Measurements from ENCODE around the gene STAG1. TPM values are rescaled to one million over a fixed set of nuclear protein-coding genes. Genes with fewer than 3 reads are reported as not detected.
"Not testable (repeated sequence)": the region's sequence is repeated elsewhere in the genome, so short reads cannot be mapped to it uniquely, and the experiment has no call there.

The STAG1 gene
- total RNA-seq, 2 experiments from 2014 or later: 51.9 to 52.1 TPM

DNA sequence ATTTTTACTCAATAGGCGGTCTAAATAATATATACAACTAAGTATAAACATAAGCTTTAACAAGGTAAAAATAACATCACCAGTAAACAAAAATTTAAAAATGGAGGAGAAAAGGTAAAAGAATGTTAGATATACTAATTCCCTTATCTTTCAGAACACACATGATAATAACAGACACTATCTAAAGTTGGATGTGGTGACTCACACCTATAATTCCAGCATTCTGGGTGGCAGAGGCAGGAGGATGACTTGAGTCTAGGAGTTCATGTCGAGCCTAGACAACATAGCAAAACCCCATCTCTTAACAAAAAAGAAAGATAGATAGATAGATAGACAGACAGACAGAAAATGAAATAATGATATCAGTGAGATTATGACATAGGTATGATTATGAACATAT is 85.1 kb downstream of the STAG1 start:
- POLR2A ChIA-PET: no interaction called here
- CTCF ChIA-PET: no interaction called here

GRCh38 chr3:136666301-136666700 is 85.9 kb downstream of the STAG1 start:
- POLR2A ChIA-PET, CTCF ChIA-PET: not testable (repeated sequence)

- ChIA-PET POLR2A (no interaction called here), CTCF (interaction anchor here (0.6 kb wide), 1 partner anchor 49 kb away, joined by 3 read pairs; no protein-coding TSS in a partner anchor)
Measured at GRCh38 chr3:136664771-136665170, 87.4 kb downstream of the STAG1 start.

- POLR2A ChIA-PET: no interaction called here
Measured at GRCh38 chr3:136661282-136661681, 90.9 kb downstream of the STAG1 start.

DNA sequence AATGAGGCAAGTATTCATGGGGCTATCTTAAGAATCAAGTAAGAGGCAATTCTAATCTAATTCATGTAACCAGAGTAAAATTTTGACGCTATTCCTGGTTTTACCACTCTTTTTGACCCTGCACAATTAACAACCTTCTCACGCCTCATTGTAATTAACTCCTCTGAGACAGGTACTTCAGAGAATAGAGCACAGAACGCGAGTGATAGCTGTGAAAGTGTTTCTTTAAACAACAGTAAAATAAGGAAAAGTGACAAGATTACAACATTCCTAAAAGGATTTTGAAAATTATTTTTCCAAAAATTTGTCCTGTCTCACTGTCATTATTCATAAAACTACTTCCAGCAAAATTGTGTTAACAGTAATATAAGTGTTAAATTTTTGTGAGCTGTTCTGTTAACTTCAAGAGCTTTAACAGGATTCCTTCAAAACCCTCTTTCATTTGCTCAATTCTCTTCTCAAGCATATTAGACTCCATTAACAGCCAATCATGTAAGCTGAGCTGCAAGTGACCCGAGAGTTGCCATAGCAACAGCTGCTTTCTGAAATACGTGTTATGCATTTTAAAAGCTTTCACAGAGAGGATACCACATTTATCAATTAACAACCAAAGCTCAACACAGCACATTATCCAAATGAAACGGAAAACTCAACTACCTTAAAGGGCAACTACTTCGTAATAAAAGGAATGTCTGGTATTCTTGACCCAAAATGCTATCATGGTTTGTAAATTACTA is 93.1 kb downstream of the STAG1 start:
- CTCF ChIA-PET: no interaction called here
- POLR2A ChIA-PET: no interaction called here

More at GRCh38 chr3:136661282-136661681, 90.9 kb downstream of the STAG1 start:
- CTCF ChIA-PET: no interaction called here

- ChIA-PET CTCF (no interaction called here), POLR2A (no interaction called here)
Measured at GRCh38 chr3:136657526-136657925, 94.7 kb downstream of the STAG1 start.

DNA sequence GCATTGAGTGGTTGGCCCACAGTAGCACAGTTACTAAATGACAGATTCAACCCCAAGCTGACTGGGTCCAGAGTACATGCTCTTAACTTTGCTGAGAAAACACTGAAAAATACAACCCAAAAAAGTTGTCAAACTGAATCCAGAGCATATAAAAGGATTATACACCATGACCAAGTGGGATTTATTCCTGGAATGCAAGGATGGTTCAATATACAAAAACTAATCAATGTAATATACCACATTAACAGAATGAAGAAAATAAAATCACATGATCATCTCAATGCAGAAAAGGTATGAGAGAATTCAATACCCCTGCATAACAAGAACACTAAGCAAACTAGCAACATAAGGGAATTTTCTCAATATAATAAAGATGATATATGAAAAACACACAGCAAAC is 98.5 kb downstream of the STAG1 start:
- ChIA-PET CTCF (no interaction called here), POLR2A (no interaction called here)

DNA sequence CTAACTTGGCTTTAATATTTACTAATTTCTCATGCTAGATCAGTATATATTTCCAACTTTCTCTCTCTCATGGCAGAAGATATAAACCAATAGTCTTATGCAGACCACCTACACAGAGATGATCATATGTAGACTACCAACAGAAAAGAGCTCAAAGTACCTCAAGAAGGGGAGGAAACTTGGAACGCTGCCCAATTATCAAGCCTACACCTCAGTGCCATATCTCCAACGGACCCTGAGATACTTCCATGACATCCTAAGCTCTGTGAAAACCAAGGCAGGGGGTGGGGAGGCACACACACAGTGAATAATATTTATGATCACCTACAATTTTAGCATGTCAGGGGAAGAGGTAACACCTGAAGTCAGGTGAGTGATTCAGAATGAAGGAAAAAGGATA is 100.6 kb downstream of the STAG1 start:
- ChIA-PET POLR2A (no interaction called here), CTCF (no interaction called here)

GRCh38 chr3:136650461-136650860 is 101.7 kb downstream of the STAG1 start:
- CTCF ChIA-PET: no interaction called here

GRCh38 chr3:136645915-136646314 is 106.3 kb downstream of the STAG1 start:
- POLR2A ChIA-PET: no interaction called here

More at GRCh38 chr3:136650461-136650860, 101.7 kb downstream of the STAG1 start:
- POLR2A ChIA-PET: no interaction called here

DNA sequence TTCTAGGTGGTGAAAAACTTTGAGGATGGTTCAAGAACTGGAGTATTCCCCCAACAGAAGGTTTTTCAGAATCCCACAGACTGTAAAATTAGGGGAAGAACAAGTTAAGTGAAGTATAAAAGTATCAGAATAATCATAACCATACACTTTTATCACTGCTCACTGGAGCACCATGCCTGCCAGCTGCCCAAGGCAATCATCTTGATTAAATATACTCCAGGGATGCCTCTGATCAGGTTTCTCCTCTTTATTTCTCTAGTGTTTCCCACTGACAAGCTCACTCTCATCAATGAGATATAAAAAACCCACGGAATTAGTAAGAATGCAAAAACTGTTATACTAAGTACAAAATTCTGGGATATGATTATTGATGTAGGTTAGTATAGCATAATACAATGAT is 108.0 kb downstream of the STAG1 start:
- ChIA-PET POLR2A (no interaction called here), CTCF (no interaction called here)

More at GRCh38 chr3:136645915-136646314, 106.3 kb downstream of the STAG1 start:
- CTCF ChIA-PET: no interaction called here

DNA sequence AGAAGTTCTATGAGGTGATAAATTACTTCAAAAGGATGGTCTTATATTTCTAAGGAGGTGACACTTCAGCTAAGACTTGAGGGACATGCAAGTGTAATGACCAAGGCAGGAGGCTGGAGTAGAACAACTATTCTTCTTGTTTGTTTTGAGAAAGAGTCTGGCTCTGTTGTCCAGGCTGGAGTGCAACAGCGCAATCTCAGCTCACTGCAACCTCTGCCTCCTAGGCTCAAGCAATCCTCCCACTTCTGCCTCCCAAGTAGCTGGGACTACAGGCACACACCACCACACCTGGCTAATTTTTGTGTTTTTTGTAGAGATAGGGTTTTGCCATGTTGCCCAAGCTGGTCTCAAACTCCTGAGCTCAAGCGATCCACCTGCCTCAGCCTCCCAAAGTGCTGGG is 108.8 kb downstream of the STAG1 start:
- CTCF ChIA-PET, POLR2A ChIA-PET: not testable (repeated sequence)

- ChIA-PET CTCF (no interaction called here), POLR2A (no interaction called here)
Measured at GRCh38 chr3:136642711-136643110, 109.5 kb downstream of the STAG1 start.

DNA sequence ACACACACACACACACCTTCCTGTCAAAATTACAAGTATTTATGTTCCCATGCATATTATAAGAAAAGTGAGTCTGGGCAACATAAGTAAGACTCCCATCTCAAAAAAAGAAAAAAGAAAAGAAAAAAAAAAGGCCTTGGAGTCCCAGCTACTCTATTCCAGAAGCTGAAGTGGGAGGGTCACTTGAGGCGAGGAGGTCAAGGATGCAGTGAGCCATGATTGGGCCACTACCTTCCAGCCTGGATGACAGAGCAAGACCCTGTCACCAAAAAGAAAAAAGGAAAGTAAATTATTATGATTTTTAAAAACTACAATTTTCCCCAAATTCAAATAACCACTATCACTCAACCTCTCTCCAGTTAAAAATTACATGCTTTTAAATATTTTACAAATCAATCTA is 113.1 kb downstream of the STAG1 start:
- CTCF ChIA-PET: no interaction called here
- POLR2A ChIA-PET: no interaction called here

DNA sequence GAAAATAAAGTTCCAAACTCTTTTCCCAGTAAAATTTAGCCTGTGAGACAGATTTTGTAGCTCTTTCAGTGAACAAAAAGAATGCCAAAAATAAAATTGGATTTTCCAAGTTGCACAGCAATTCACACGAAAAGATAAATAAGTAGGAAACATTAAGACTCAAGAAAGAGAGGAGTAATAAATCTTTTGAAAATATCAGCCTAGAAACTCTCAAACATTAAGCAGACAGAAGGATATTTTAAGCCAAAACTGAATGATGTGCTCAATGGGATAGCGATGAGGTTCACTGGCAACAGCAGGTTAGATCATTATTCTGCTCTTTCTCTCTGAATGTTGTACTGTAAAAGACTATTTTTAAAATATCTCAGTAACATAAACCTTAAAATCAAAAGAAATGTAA is 115.0 kb downstream of the STAG1 start:
- POLR2A ChIA-PET: no interaction called here
- CTCF ChIA-PET: no interaction called here

- POLR2A ChIA-PET: no interaction called here
Measured at GRCh38 chr3:136634821-136635220, 117.4 kb downstream of the STAG1 start.

DNA sequence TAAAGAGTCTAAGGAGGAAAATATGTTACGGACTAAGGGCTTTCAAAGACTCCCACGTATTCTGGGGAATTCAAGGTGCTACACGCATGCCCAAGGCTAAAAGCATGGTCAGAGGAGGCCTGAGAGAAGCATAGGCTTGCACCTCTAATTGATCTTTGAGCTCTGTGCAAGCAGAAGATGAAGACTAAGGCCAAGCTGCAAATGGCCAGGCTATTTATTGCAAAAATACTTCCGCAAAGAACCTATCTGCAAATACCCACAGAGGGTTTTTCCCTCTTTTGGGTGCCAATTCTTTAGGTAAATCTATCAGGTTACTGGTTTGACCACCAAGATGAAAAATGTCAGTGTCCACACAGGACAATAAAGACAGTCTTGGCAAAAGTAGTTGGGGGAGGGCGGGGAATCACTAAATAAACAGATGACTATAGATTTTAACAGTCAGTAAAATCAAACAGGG is 119.5 kb downstream of the STAG1 start:
- POLR2A ChIA-PET: no interaction called here

More at GRCh38 chr3:136634821-136635220, 117.4 kb downstream of the STAG1 start:
- CTCF ChIA-PET: no interaction called here

DNA sequence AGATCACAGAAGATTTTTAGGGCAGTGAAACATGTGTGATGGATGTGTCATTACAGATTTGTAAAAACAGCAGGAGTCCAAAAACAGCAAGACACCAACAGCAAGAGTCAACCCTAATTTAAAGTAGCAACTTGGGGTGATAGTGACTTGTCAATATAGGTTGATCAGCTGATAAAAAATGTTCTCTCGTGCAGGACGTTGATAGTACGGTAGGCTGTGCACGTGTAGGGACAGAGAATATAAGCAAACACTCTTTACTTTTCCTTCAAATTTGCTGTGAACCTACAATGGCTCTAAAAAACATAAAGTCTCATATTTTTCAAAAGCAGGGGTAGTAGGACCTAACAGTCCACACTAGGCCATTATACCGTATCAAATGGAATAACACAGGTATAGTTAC is 120.8 kb downstream of the STAG1 start:
- POLR2A ChIA-PET: no interaction called here

More for the DNA sequence above, 119.5 kb downstream of the STAG1 start:
- CTCF ChIA-PET: no interaction called here

GRCh38 chr3:136630915-136631314 is 121.3 kb downstream of the STAG1 start:
- CTCF ChIA-PET: no interaction called here
- POLR2A ChIA-PET: no interaction called here

More for the DNA sequence above, 120.8 kb downstream of the STAG1 start:
- CTCF ChIA-PET: no interaction called here

GRCh38 chr3:136626493-136626892 is 125.7 kb downstream of the STAG1 start:
- ChIA-PET POLR2A (no interaction called here), CTCF (no interaction called here)

- POLR2A ChIA-PET: no interaction called here
- CTCF ChIA-PET: no interaction called here
Measured at GRCh38 chr3:136624894-136625815, 127.0 kb downstream of the STAG1 start.
